K562 (cell line): Measurements from ENCODE around the gene SARS1. TPM values are rescaled to one million over a fixed set of nuclear protein-coding genes. Genes with fewer than 3 reads are reported as not detected.

Source experiments
- BHLHE40 ChIP-seq: IDR thresholded peaks from 2 replicates; pipeline ENCODE4 v1.6.1; 2011; ENCODE audit warnings: low read length, improper control_type of control experiment
- BRF1 ChIP-seq: IDR thresholded peaks from 3 replicates; pipeline ENCODE4 v1.6.1; 2011; ENCODE audit warnings: borderline replicate concordance, mild to moderate bottlenecking; ENCODE audit not compliant: insufficient read length; ENCODE audit errors: extremely low read depth
- CHD7 ChIP-seq: fragments of 200-600 bp; sonication (generic); IDR thresholded peaks from one replicate; pipeline ENCODE4 v1.6.1; 2012; ENCODE audit warnings: mild to moderate bottlenecking, low read depth, low read length, inconsistent platforms
- CXXC5 ChIP-seq: fragments of 250-450 bp; sonication (Bioruptor Pico); IDR thresholded peaks from 2 replicates; pipeline ENCODE4 v1.8.0; 2022; ENCODE audit warnings: inconsistent platforms, mild to moderate bottlenecking, moderate library complexity
- ELF2 ChIP-seq: fragments of 250-450 bp; sonication (Bioruptor Pico); IDR thresholded peaks from 2 replicates; pipeline ENCODE4 v1.5.0; 2021; ENCODE audit warnings: mild to moderate bottlenecking
- HINFP ChIP-seq: fragments of 450-650 bp; conservative IDR thresholded peaks from 2 replicates; pipeline ENCODE4 v1.6.1; 2016; ENCODE audit warnings: missing genetic modification characterization, low read depth, mild to moderate bottlenecking, control low read depth, missing compliant biosample characterization
- RB1 ChIP-seq: fragments of 450-650 bp; IDR thresholded peaks from 2 replicates; pipeline ENCODE4 v1.6.1; 2017; ENCODE audit warnings: low read depth, mild to moderate bottlenecking
- ZBTB34 ChIP-seq: fragments of 250-450 bp; sonication (Bioruptor Pico); IDR thresholded peaks from 2 replicates; pipeline ENCODE4 v1.8.0; 2021; ENCODE audit warnings: mild to moderate bottlenecking, moderate library complexity
- ZNF23 ChIP-seq: fragments of 250-450 bp; sonication (Bioruptor Pico); IDR thresholded peaks from 2 replicates; pipeline ENCODE4 v1.4.0; 2020; ENCODE audit warnings: mild to moderate bottlenecking
- ZNF444 ChIP-seq: fragments of 250-450 bp; sonication (Bioruptor Pico); IDR thresholded peaks from 2 replicates; pipeline ENCODE4 v1.4.0; 2020; ENCODE audit warnings: mild to moderate bottlenecking, moderate library complexity
- ZNF512 ChIP-seq: IDR thresholded peaks from 2 replicates; pipeline ENCODE4 v1.6.1; 2016; ENCODE audit warnings: missing genetic modification characterization, missing compliant biosample characterization
- polyA plus RNA-seq, 8 experiments: library from polyadenylated mRNA; depleted of rRNA in 4 of 8; stranded (reverse) in 5 of 8; unstranded in 3 of 8; fragments of >200 nt; fragmentation: Nextera tagmentation in 2 of 8; fragmentation: Illumina TruSeq in 1 of 8; extraction: Ambion mirVana in 2 of 8; extraction: Trizol in 1 of 8; gene quantifications; 2 replicates each; pipeline versions ENCODE4 v1.2.1 to v1.2.3, GENCODE V29; 2011 to 2014; ENCODE audit warnings: inconsistent platforms in 1 of 8, missing spikeins in 1 of 8
- total RNA-seq, 7 experiments: library from RNA; depleted of rRNA in 6 of 7; stranded (reverse); fragments of >200 nt in 6 of 7; fragmentation: Illumina TruSeq in 2 of 7; extraction: Trizol in 2 of 7; gene quantifications; 2 replicates each; pipeline versions ENCODE4 v1.2.1 to v1.2.3, GENCODE V29; 2011 to 2021; ENCODE audit warnings: low replicate concordance in 1 of 7

SARS1 gene
- total and polyA plus RNA-seq, 9 of the 15 experiments (the other 6 are each of a cell fraction or from before 2014, with no cell fraction given), result 221 to 623 (median 254) TPM

GRCh38 chr1:109263597-109264378, 50.1 kb downstream of the SARS1 start (continued):
- TF ChIP-seq HINFP (tag), result no peak
- TF ChIP-seq RB1, result peak; percentile 91
- TF ChIP-seq CXXC5 (CRISPR knock-in tag), result peak; percentile 35; the same call in 1 of the 2 replicates
- TF ChIP-seq BHLHE40, result peak; percentile 86
- TF ChIP-seq ZBTB34 (CRISPR knock-in tag), result no peak
- no peak for TF ChIP-seq ZNF444 (CRISPR knock-in tag)
- no peak for TF ChIP-seq CHD7
- no peak for TF ChIP-seq ZNF512 (tag)
- no peak for TF ChIP-seq ZNF23 (CRISPR knock-in tag)
- no peak for TF ChIP-seq BRF1
- no peak for TF ChIP-seq ELF2 (CRISPR knock-in tag)
